ENCODE results near the gene CALN1. TPM values are rescaled to one million over a fixed set of nuclear protein-coding genes. Genes with fewer than 3 reads are reported as not detected.
"Not testable (repeated sequence)": the region's sequence is repeated elsewhere in the genome, so short reads cannot be mapped to it uniquely, and the experiment has no call there.

Gene CALN1
- total RNA-seq, 2 experiments from 2014 or later: 0.32 TPM; not detected in 1

DNA sequence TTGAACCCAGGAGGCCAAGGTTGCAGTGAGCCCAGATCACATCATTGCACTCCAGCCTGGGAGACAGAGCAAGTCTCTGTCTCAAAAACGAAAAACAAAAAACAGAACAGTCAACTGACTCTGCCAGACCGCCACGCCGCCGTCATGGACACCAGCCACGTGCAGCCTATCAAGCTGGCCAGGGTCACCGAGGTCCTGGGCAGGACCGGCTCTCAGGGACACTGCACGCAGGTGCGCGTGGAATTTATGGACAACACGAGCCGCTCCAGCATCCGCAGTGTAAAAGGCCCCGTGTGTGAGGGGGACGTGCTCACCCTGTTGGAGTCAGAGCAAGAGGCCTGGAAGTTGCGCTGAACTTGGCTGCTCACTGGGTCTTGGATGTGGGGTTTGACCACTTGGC, 470.0 kb downstream of the CALN1 start:
- Mint-ChIP-seq H3K27me3 (ENCODE audit: low read depth) (no peaks in the 10 kb centered on the region), H3K36me3 (ENCODE audit: low read depth) (no peaks in the 10 kb centered on the region), H3K27ac (no peak overlapping the region), H3K4me1 (ENCODE audit: low read depth) (no peaks in the 10 kb centered on the region), H3K9me3 (peaks cover 4% of the 10 kb centered on the region), H3K4me3 (no peak overlapping the region)
- intact Hi-C loops (cut with micrococcal nuclease): no loop called here
- no peak for DNase-seq
- CTCF ChIA-PET: no interaction called here

DNA sequence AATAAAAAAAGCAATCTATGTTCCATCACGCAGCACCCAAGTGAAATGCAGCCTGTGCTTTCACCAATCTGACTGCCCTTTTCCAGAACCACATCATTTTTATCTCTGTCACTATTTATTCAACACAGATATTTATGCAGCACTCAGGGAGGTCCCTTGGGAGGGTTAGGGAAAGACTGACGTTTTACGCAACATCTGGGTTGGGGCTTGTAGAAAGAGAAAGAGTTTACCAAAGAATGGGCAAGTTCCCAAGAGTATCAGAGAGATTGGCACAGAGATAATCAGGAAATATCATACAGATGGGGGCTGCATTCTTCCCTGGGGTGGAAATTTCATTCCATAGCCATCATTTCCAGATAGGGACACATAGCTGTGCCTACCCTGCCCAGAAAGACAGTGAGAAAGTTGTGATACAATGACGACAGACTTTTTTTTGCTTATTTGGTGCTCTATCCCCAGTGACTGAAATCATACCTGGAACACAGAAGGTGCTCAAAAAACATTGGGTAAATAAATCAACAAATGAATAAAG, 474.2 kb downstream of the CALN1 start:
- CTCF ChIA-PET: no interaction called here
- H3K36me3 Mint-ChIP-seq (ENCODE audit: low read depth): no peaks in the 10 kb centered on the region
- H3K4me3 Mint-ChIP-seq: no peak overlapping the region
- DNase-seq: no peak
- H3K27ac Mint-ChIP-seq: no peak overlapping the region
- peaks cover 16% of the 10 kb centered on the region for H3K9me3 Mint-ChIP-seq
- intact Hi-C loops (cut with micrococcal nuclease): no loop called here
- no peaks in the 10 kb centered on the region for H3K4me1 Mint-ChIP-seq (ENCODE audit: low read depth)
- H3K27me3 Mint-ChIP-seq (ENCODE audit: low read depth): no peaks in the 10 kb centered on the region

DNA sequence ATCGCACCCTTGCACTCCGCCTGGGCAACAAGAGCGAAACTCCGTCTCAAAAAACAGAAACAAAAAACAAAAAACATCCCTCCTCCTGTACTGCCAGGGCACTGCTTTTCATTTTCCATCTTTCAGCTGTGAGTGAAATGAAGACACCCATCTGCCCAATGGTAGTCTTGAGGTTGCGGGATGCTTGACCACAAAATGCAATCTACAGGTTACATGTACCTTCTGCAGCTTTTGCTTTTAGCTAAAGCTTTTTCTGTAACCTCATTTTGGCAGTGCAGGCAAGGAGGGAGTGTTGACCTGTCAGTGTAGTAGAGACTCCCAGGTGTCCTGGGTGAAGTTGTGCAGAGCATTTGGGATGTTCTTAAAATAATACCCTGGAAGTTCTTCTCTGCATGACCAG, 476.5 kb downstream of the CALN1 start:
- peaks cover 13% of the 10 kb centered on the region for H3K9me3 Mint-ChIP-seq
- no peaks in the 10 kb centered on the region for H3K27me3 Mint-ChIP-seq (ENCODE audit: low read depth)
- intact Hi-C loops (cut with micrococcal nuclease): no loop called here
- no peak overlapping the region for H3K27ac Mint-ChIP-seq
- H3K4me1 Mint-ChIP-seq (ENCODE audit: low read depth): no peaks in the 10 kb centered on the region
- no peak for DNase-seq
- CTCF ChIA-PET: no interaction called here
- H3K36me3 Mint-ChIP-seq (ENCODE audit: low read depth): no peaks in the 10 kb centered on the region
- no peak overlapping the region for H3K4me3 Mint-ChIP-seq

DNA sequence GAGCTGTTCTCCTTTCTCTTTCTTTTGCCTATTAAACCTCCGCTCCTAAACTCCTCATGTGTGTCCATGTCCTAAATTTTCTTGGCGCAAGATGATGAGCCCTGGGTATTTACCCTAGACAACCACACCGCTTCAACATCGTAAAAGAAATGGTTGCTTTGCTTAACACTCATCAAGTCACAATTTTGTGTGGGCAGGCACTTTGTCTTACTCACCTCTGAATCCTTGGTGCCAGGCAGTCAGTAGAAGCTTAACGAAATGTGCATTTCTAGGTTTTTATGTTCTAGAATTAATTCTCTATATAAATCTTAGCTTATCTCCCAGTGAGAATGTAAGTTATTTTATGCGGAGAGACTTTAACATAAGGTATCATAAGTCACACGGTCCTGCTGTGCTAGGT, 478.7 kb downstream of the CALN1 start:
- CTCF ChIA-PET: no interaction called here
- no peak for DNase-seq
- intact Hi-C loops (cut with micrococcal nuclease): no loop called here
- Mint-ChIP-seq H3K27ac (no peak overlapping the region), H3K4me1 (ENCODE audit: low read depth) (no peaks in the 10 kb centered on the region), H3K9me3 (peaks cover 17% of the 10 kb centered on the region), H3K36me3 (ENCODE audit: low read depth) (no peaks in the 10 kb centered on the region), H3K27me3 (ENCODE audit: low read depth) (no peaks in the 10 kb centered on the region), H3K4me3 (no peak overlapping the region)

DNA sequence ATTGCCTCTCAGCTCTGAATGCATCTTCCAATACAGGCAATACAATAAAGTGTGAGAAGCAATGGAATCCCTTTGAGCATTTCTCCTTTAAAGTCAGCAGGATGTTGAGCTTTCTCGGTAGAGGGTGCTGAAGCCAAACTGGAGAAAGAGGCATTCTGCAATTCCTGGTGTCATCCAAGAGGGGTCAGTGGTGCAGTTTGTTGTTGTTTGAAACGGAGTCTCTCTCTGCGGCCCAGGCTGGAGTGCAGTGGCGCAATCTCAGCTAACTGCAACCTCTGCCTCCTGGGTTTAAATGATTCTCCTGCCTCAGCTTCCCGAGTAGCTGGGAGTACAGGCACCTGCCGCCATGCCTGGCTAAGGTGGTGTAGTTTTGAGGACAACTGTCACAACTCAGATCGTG, 486.5 kb downstream of the CALN1 start:
- peaks cover 26% of the 10 kb centered on the region for H3K9me3 Mint-ChIP-seq
- no peak for DNase-seq
- H3K27me3 Mint-ChIP-seq (ENCODE audit: low read depth): no peaks in the 10 kb centered on the region
- no peak overlapping the region for H3K27ac Mint-ChIP-seq
- H3K4me3 Mint-ChIP-seq: no peak overlapping the region
- intact Hi-C loops (cut with micrococcal nuclease): no loop called here
- no peaks in the 10 kb centered on the region for H3K36me3 Mint-ChIP-seq (ENCODE audit: low read depth)
- CTCF ChIA-PET: no interaction called here
- no peaks in the 10 kb centered on the region for H3K4me1 Mint-ChIP-seq (ENCODE audit: low read depth)

DNA sequence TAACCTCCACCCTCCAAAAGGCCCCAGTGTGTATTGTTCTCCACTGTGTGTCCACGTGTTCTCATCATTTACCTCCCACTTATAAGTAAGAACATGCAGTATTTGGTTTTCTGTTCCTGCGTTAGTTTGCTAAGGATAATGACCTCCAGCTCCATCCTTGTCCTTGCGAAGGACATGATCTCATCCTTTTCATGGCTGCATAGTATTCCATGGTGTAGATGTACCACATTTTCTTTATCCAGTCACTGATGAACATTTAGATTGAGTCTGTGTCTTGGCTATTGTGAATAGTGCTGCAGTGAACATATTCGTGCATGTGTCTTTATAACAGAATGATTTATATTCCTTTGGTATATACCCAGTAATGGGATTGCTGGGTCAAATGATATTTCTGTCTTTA, 497.9 kb downstream of the CALN1 start:
- H3K9me3 Mint-ChIP-seq; H3K27ac Mint-ChIP-seq; DNase-seq; H3K4me3 Mint-ChIP-seq; intact Hi-C loops (cut with micrococcal nuclease); H3K4me1 Mint-ChIP-seq (ENCODE audit: low read depth); H3K27me3 Mint-ChIP-seq (ENCODE audit: low read depth); H3K36me3 Mint-ChIP-seq (ENCODE audit: low read depth); CTCF ChIA-PET: not testable (repeated sequence)

DNA sequence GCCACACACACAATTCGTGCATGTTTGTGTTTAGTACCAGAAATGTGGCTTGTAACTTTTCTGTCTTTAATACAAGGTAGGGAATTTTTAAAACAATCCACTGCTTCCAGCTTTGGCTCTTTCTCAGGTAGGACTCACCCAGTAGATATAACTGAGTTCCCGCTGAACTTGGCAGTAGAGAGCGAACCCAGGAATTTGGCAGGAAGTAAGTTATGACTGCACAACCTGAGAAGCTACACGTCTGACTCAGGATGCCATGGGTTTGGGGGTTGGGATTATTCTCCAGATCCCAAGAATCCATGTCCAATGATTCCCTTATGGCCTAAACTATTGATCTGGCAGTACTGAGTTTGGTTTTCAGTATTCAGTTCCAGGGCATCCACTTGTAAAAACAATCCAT, 499.7 kb downstream of the CALN1 start:
- Mint-ChIP-seq H3K27me3 (ENCODE audit: low read depth) (no peaks in the 10 kb centered on the region), H3K27ac (no peak overlapping the region), H3K4me1 (ENCODE audit: low read depth) (no peaks in the 10 kb centered on the region), H3K4me3 (no peak overlapping the region), H3K36me3 (ENCODE audit: low read depth) (no peaks in the 10 kb centered on the region), H3K9me3 (peaks cover 5% of the 10 kb centered on the region)
- intact Hi-C loops (cut with micrococcal nuclease): no loop called here
- no peak for DNase-seq
- CTCF ChIA-PET: no interaction called here

DNA sequence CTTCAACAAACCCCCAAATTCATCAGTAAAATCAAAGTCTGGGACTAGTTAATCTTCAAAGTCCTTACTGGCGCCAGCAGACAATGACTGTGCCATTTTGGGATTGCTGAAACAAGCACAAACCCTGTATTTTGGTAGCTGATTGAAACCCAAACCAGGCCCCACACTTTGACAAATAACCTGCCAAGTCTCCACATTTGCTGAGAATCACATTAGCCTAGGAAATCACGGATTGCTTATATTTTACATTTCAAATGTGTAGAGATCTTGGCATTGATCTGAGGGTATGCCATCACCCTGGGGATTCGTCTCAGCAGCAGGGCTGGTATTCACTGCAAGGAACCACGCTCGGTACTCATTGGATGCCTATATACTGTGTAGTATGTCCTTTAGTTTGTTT, 501.1 kb downstream of the CALN1 start:
- Mint-ChIP-seq H3K4me3 (no peak overlapping the region), H3K36me3 (ENCODE audit: low read depth) (no peaks in the 10 kb centered on the region), H3K27ac (no peak overlapping the region), H3K4me1 (ENCODE audit: low read depth) (no peaks in the 10 kb centered on the region), H3K9me3 (peaks cover 5% of the 10 kb centered on the region), H3K27me3 (ENCODE audit: low read depth) (no peaks in the 10 kb centered on the region)
- intact Hi-C loops (cut with micrococcal nuclease): no loop called here
- DNase-seq: no peak
- CTCF ChIA-PET: no interaction called here

DNA sequence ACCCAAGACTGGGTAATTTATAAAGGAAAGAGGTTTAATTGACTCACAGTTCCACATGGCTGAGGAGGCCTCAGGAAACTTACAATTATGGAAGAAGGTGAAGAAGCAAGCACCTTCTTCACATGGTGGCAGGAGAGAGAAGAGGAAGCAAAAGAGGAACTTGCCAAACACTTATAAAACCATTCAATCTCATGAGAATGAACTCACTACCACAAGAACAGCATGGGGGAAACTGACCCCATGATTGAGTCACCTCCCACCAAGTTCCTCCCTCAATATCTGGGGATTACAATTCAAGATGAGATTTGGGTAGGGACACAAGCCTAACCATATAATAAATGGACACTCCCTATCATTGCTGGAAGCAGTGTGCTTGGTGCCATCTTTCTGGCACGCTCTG, 506.3 kb downstream of the CALN1 start:
- CTCF ChIA-PET: no interaction called here
- Mint-ChIP-seq H3K36me3 (ENCODE audit: low read depth) (no peaks in the 10 kb centered on the region), H3K27ac (no peak overlapping the region), H3K27me3 (ENCODE audit: low read depth) (no peaks in the 10 kb centered on the region), H3K4me1 (ENCODE audit: low read depth) (no peaks in the 10 kb centered on the region), H3K9me3 (peaks cover 10% of the 10 kb centered on the region), H3K4me3 (no peak overlapping the region)
- no peak for DNase-seq
- intact Hi-C loops (cut with micrococcal nuclease): no loop called here

DNA sequence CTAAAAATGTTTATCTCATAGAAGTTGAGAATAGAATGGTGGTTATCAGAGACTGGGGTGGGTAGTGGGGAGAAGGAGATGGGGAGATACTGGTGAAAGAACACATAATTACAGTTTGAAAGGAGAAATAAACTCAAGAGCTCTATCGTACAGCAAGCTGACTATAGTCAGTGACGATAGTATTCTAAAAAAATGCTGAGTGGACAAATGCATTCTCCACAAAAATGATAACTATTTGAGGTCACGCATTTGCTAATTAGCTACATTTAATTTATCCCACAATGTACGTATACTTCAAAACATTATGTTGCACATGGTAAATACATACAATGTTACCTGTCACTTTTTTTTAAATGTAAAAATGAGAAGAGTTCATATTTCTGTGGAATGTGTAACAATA, 507.7 kb downstream of the CALN1 start:
- H3K4me1 Mint-ChIP-seq (ENCODE audit: low read depth): no peaks in the 10 kb centered on the region
- no peak overlapping the region for H3K4me3 Mint-ChIP-seq
- H3K27ac Mint-ChIP-seq: no peak overlapping the region
- peaks cover 5% of the 10 kb centered on the region for H3K9me3 Mint-ChIP-seq
- CTCF ChIA-PET: no interaction called here
- intact Hi-C loops (cut with micrococcal nuclease): no loop called here
- H3K36me3 Mint-ChIP-seq (ENCODE audit: low read depth): no peaks in the 10 kb centered on the region
- H3K27me3 Mint-ChIP-seq (ENCODE audit: low read depth): no peaks in the 10 kb centered on the region
- DNase-seq: no peak

DNA sequence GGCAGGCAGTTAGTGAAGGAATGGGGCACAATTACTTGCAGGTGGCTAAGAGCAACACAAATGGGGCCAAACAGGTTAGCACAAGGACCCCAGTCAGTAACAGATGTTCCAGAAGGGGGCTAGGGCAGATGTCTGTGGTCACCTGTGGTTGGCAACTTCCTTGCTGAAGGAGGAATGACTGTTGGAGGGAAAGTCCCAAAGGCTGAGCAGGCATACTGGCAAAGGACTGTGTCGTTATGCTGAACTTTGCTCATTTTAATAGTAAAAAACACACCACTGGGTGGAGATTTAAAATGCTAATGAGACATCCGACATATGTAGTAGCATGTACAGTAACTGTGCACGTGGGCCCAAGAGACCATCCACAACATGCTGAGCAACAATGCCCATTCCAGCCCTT, 511.6 kb downstream of the CALN1 start:
- H3K4me1 Mint-ChIP-seq (ENCODE audit: low read depth): no peaks in the 10 kb centered on the region
- intact Hi-C loops (cut with micrococcal nuclease): no loop called here
- no peak overlapping the region for H3K4me3 Mint-ChIP-seq
- H3K36me3 Mint-ChIP-seq (ENCODE audit: low read depth): no peaks in the 10 kb centered on the region
- peaks cover 5% of the 10 kb centered on the region for H3K9me3 Mint-ChIP-seq
- no peaks in the 10 kb centered on the region for H3K27me3 Mint-ChIP-seq (ENCODE audit: low read depth)
- CTCF ChIA-PET: no interaction called here
- no peak overlapping the region for H3K27ac Mint-ChIP-seq
- no peak for DNase-seq

DNA sequence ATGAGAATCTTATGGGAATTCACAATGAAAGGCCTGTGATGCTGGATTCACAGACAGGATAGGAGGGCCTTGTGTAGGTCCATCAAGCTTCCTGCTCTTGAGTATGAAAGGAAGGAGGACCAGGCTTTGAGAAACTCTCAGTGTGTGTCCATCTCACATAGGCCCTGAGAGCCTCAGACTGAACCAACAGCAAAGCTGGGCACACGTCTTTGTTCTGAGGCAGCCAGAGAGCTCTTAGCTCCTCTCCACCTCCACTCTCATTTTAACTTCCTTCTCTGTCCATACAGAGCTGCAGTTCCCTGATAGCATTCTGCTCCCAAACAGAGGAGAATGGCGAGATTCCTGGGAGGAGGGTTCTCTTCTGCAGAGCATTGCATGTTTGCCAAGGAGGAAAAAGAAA, 515.6 kb downstream of the CALN1 start:
- Mint-ChIP-seq H3K36me3 (ENCODE audit: low read depth) (no peaks in the 10 kb centered on the region), H3K27ac (no peak overlapping the region)

DNA sequence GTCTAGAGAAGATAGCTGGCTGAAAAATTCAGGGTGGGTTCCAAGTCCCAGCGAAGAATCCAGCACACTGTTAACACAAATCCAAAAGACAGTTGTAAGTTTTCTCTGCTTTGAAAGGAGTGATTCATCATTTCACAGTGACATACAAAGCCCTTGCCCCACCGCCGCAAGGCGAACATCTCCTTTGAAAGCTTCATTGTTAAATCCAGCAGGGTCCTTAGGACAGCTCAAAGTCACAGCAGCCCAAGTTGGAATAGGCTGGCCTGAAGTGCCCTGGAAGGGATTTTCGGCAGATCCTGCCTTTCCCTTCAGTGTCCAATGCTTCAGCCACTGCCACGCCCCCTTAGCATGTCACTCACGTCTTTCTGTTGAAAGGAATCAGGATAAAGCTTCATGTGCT, 526.1 kb downstream of the CALN1 start:
- H3K9me3 Mint-ChIP-seq: peaks cover 23% of the 10 kb centered on the region

More for the DNA sequence above, 515.6 kb downstream of the CALN1 start:
- no peaks in the 10 kb centered on the region for H3K9me3 Mint-ChIP-seq
- intact Hi-C loops (cut with micrococcal nuclease): no loop called here
- H3K4me1 Mint-ChIP-seq (ENCODE audit: low read depth): no peaks in the 10 kb centered on the region
- CTCF ChIA-PET: no interaction called here
- H3K4me3 Mint-ChIP-seq: no peak overlapping the region
- H3K27me3 Mint-ChIP-seq (ENCODE audit: low read depth): no peaks in the 10 kb centered on the region
- DNase-seq: no peak

DNA sequence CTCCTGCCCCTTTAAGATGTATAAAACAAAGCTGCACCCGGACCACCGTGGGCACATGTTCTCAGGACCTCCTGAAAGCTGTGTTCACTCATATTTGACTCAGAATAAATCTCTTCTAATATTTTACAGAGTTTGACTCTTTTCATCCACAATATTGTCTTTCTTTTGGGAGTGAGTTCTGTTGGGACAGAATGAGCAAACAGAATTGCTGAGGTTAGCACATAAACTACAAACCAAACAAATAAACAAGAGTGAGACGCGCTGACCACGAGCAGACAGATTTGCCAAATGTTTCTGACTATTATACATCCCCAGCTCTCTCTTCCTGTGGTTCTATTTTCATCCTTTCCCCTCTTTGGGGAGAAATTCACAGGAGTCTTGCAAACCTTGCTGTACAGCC, 526.7 kb downstream of the CALN1 start:
- intact Hi-C loops (cut with micrococcal nuclease): no loop called here

More for the DNA sequence above, 526.1 kb downstream of the CALN1 start:
- Mint-ChIP-seq H3K4me3 (no peak overlapping the region), H3K36me3 (ENCODE audit: low read depth) (peaks cover 2% of the 10 kb centered on the region), H3K4me1 (ENCODE audit: low read depth) (no peaks in the 10 kb centered on the region), H3K27ac (no peak overlapping the region), H3K27me3 (ENCODE audit: low read depth) (no peaks in the 10 kb centered on the region)
- intact Hi-C loops (cut with micrococcal nuclease): no loop called here
- CTCF ChIA-PET: no interaction called here
- no peak for DNase-seq

More for the DNA sequence above, 526.7 kb downstream of the CALN1 start:
- Mint-ChIP-seq H3K4me1 (ENCODE audit: low read depth) (no peaks in the 10 kb centered on the region), H3K36me3 (ENCODE audit: low read depth) (peaks cover 2% of the 10 kb centered on the region), H3K4me3 (no peak overlapping the region), H3K27ac (no peak overlapping the region), H3K27me3 (ENCODE audit: low read depth) (no peaks in the 10 kb centered on the region), H3K9me3 (peaks cover 23% of the 10 kb centered on the region)
- no peak for DNase-seq
- CTCF ChIA-PET: no interaction called here
